PC-9 (cell line): ENCODE data around the gene SSC4D. TPM values are rescaled to one million over a fixed set of nuclear protein-coding genes. Genes with fewer than 3 reads are reported as not detected.

Experiments
- BruUV-seq: library from RNA; stranded (reverse); fragments of 400-500 nt; replicated peaks from 2 replicates; lab custom pipeline; 2021; lab: Mats Ljungman, UMichigan
- CTCF ChIA-PET: fragments of 300-600 bp; sonication (Branson Sonifier 250); formaldehyde crosslinking; loops from one replicate; lab custom pipeline; 2022; ENCODE audit warnings: antibody characterized with exemption; lab: Charles Lee
- POLR2A ChIA-PET: fragments of 300-600 bp; sonication (Branson Sonifier 250); formaldehyde crosslinking; loops from one replicate; lab custom pipeline; 2022; ENCODE audit warnings: antibody characterized with exemption; ENCODE audit not compliant: unreplicated experiment; lab: Charles Lee
- DNase-seq, 2 experiments: peaks; one replicate each; pipeline versions ENCODE4 v3.0.0 to v3.0.0-alpha.2; 2015 to 2022; ENCODE audit warnings: mixed read lengths in 1 of 2
- H2AFZ ChIP-seq: fragments of 200-600 bp; sonication (generic); 2 replicates; pipeline ENCODE4 v1.8.1; 2017; ENCODE audit warnings: antibody characterized with exemption
- H3F3A ChIP-seq: fragments of 200-600 bp; sonication (generic); 2 replicates; pipeline ENCODE4 v1.8.1; 2017; ENCODE audit warnings: antibody characterized with exemption, mild to moderate bottlenecking, low read depth; ENCODE audit not compliant: insufficient read depth
- H3K27ac ChIP-seq: fragments of 200-600 bp; sonication (generic); 2 replicates; pipeline ENCODE4 v1.6.1; 2016; ENCODE audit warnings: mixed run types
- H3K27me3 ChIP-seq: fragments of 200-600 bp; sonication (generic); 2 replicates; pipeline ENCODE4 v1.6.1; 2016; ENCODE audit warnings: low read depth, mixed run types; ENCODE audit not compliant: insufficient read depth
- H3K36me3 ChIP-seq: fragments of 200-600 bp; sonication (generic); 2 replicates; pipeline ENCODE4 v1.6.1; 2016; ENCODE audit warnings: low read depth, mixed run types
- H3K4me1 ChIP-seq: fragments of 200-600 bp; sonication (generic); replicated peaks from 2 replicates; pipeline ENCODE4 v1.6.1; 2016; ENCODE audit warnings: mixed run types; ENCODE audit not compliant: insufficient read depth
- H3K4me2 ChIP-seq: fragments of 200-600 bp; sonication (generic); 2 replicates; pipeline ENCODE4 v1.6.1; 2017; ENCODE audit warnings: mixed run types
- H3K4me3 ChIP-seq: fragments of 200-600 bp; sonication (generic); 2 replicates; pipeline ENCODE4 v1.6.1; 2016; ENCODE audit warnings: mixed run types
- H3K79me2 ChIP-seq: fragments of 200-600 bp; sonication (generic); 2 replicates; pipeline ENCODE4 v1.6.1; 2017; ENCODE audit warnings: low read depth, mixed run types
- H3K9me2 ChIP-seq: fragments of 200-600 bp; sonication (generic); 2 replicates; pipeline ENCODE4 v1.8.1; 2017; ENCODE audit warnings: mild to moderate bottlenecking; ENCODE audit not compliant: insufficient read depth
- H3K9me3 ChIP-seq: fragments of 200-600 bp; sonication (generic); 2 replicates; pipeline ENCODE4 v1.8.1; 2016; ENCODE audit warnings: low read depth; ENCODE audit not compliant: insufficient read depth
- H4K20me1 ChIP-seq: fragments of 200-600 bp; sonication (generic); 2 replicates; pipeline ENCODE4 v1.8.1; 2017; ENCODE audit not compliant: insufficient read depth
- CTCF ChIP-seq: fragments of 200-600 bp; sonication (generic); conservative IDR thresholded peaks from 2 replicates; pipeline ENCODE4 v1.6.1; 2017; ENCODE audit warnings: mixed run types, antibody characterized with exemption, mild to moderate bottlenecking, moderate library complexity
- EZH2 ChIP-seq: fragments of 200-600 bp; sonication (generic); IDR thresholded peaks from 2 replicates; pipeline ENCODE4 v1.8.0; 2017; ENCODE audit warnings: antibody characterized with exemption, low read depth
- intact Hi-C: fragments of 100-400 bp; cut with micrococcal nuclease; formaldehyde crosslinking; loops from one replicate; pipeline ENCODE4 v1.10.0; 2022; ENCODE audit not compliant: unreplicated experiment
- total RNA-seq: library from RNA; stranded (reverse); gene quantifications from 2 replicates; pipeline ENCODE4 v1.2.3, GENCODE V29; 2021

The SSC4D gene
- total RNA-seq, 1 experiment from 2014 or later, result 3.5 TPM

GRCh38 chr7:76371396-76371795, 38.1 kb downstream of the SSC4D start:
- Histone ChIP-seq H3K4me2 (no peak overlapping the region), H4K20me1 (no peaks in the 10 kb centered on the region), H3F3A (peaks cover 12% of the 10 kb centered on the region), H3K4me3 (no peak overlapping the region), H3K79me2 (no peaks in the 10 kb centered on the region), H3K27me3 (no peaks in the 10 kb centered on the region), H3K9me3 (no peaks in the 10 kb centered on the region), H3K27ac (no peak overlapping the region), H2AFZ (no peak overlapping the region), H3K4me1 (peaks cover 32% of the 10 kb centered on the region), H3K9me2 (no peaks in the 10 kb centered on the region), H3K36me3 (no peaks in the 10 kb centered on the region)
- DNase-seq, result no peak
- CTCF ChIA-PET, result no interaction called here
- BruUV-seq, result no TSS peak
- intact Hi-C loops, result no loop called here
- POLR2A ChIA-PET, result no interaction called here
- TF ChIP-seq CTCF, result no peak
- TF ChIP-seq EZH2, result no peak

- no peaks in the 10 kb centered on the region for H3K9me3 ChIP-seq
- TF ChIP-seq EZH2 (no peak), CTCF (no peak)
- no peaks in the 10 kb centered on the region for H4K20me1 ChIP-seq
- no peak overlapping the region for H3K4me3 ChIP-seq
- no peak overlapping the region for H3K4me2 ChIP-seq
- CTCF ChIA-PET, result no interaction called here
- intact Hi-C loops, result no loop called here
- H3K27me3 ChIP-seq, result no peaks in the 10 kb centered on the region
- H3K36me3 ChIP-seq, result no peaks in the 10 kb centered on the region
- POLR2A ChIA-PET, result no interaction called here
- peak; percentile 29 to 38 for DNase-seq
- H3K79me2 ChIP-seq, result no peaks in the 10 kb centered on the region
- H3K9me2 ChIP-seq, result no peaks in the 10 kb centered on the region
- peaks cover 46% of the 10 kb centered on the region for H3K4me1 ChIP-seq
- H3K27ac ChIP-seq, result no peak overlapping the region
- peaks cover 20% of the 10 kb centered on the region for H3F3A ChIP-seq
- BruUV-seq, result no TSS peak
- H2AFZ ChIP-seq, result no peak overlapping the region
Measured at GRCh38 chr7:76369018-76369417, 40.5 kb downstream of the SSC4D start.

GRCh38 chr7:76368190-76368589, 41.3 kb downstream of the SSC4D start:
- peaks cover 42% of the 10 kb centered on the region for H3K4me1 ChIP-seq
- H3K27ac ChIP-seq, result no peak overlapping the region
- H3K9me3 ChIP-seq, result no peaks in the 10 kb centered on the region
- intact Hi-C loops, result no loop called here
- CTCF ChIA-PET, result no interaction called here
- no peaks in the 10 kb centered on the region for H3K79me2 ChIP-seq
- TF ChIP-seq CTCF, result no peak
- no peak for TF ChIP-seq EZH2
- no TSS peak for BruUV-seq
- POLR2A ChIA-PET, result interaction anchor here (0.6 kb wide), 1 partner anchor 118 kb away, joined by 3 read pairs; no protein-coding TSS in a partner anchor
- H3K27me3 ChIP-seq, result no peaks in the 10 kb centered on the region
- peaks cover 24% of the 10 kb centered on the region for H3F3A ChIP-seq
- H2AFZ ChIP-seq, result no peak overlapping the region
- no peak overlapping the region for H3K4me2 ChIP-seq
- H3K4me3 ChIP-seq, result no peak overlapping the region
- no peaks in the 10 kb centered on the region for H3K9me2 ChIP-seq
- H3K36me3 ChIP-seq, result no peaks in the 10 kb centered on the region
- no peak for DNase-seq
- H4K20me1 ChIP-seq, result no peaks in the 10 kb centered on the region
